Kidney (tissue), 14 donors: Measurements from ENCODE around the gene TSHZ2. TPM values are rescaled to one million over a fixed set of nuclear protein-coding genes. Genes with fewer than 3 reads are reported as not detected.
A peak's percentile ranks its signal among the peaks of the same experiment; 100 is the strongest.

Experiments
- DNase-seq, 5 donors: peaks; one replicate each; pipeline ENCODE4 v3.0.0-alpha.2; 2013 to 2020
- FAIRE-seq: peaks from 2 replicates; lab custom pipeline; 2012; peaks lifted over from hg19 to GRCh38; lab: Jason Lieb, UNC
- H3K27ac ChIP-seq, 2 donors: one replicate each; pipeline ENCODE4 v1.7.0; 2013; ENCODE audit warnings: low read depth in 2 of 2, low read length in 2 of 2, inconsistent platforms in 1 of 2
- H3K27me3 ChIP-seq: one replicate; pipeline ENCODE4 v1.7.1; 2013; ENCODE audit warnings: low read length, inconsistent platforms; ENCODE audit not compliant: control insufficient read depth, insufficient read depth
- H3K36me3 ChIP-seq, 3 donors: one replicate each; pipeline versions ENCODE4 v1.7.0 to v1.7.1; 2013; ENCODE audit warnings: low read length in 3 of 3, control low read depth in 1 of 3, inconsistent platforms in 1 of 3; ENCODE audit not compliant: insufficient read depth in 3 of 3, control insufficient read depth in 2 of 3
- H3K4me1 ChIP-seq, 3 donors: one replicate each; pipeline versions ENCODE4 v1.7.0 to v1.7.1; 2013; ENCODE audit warnings: low read length in 3 of 3, inconsistent platforms in 1 of 3, low read depth in 1 of 3; ENCODE audit not compliant: control insufficient read depth in 2 of 3, insufficient read depth in 2 of 3
- H3K4me3 ChIP-seq, 3 donors: one replicate each; pipeline versions ENCODE4 v1.7.0 to v1.8.1; 2013; ENCODE audit warnings: low read length in 3 of 3, control low read depth in 1 of 3, inconsistent platforms in 1 of 3
- H3K9ac ChIP-seq, 3 donors: one replicate each; pipeline versions ENCODE4 v1.7.0 to v1.7.1; 2013; ENCODE audit warnings: low read length in 3 of 3, control low read depth in 1 of 3, inconsistent platforms in 1 of 3
- H3K9me3 ChIP-seq, 3 donors: one replicate each; pipeline versions ENCODE4 v1.7.0 to v1.7.1; 2013; ENCODE audit warnings: low read length in 3 of 3, control low read depth in 1 of 3, inconsistent platforms in 1 of 3; ENCODE audit not compliant: control insufficient read depth in 2 of 3, insufficient read depth in 1 of 3
- CTCF ChIP-seq: IDR thresholded peaks from 3 replicates; pipeline ENCODE4 v1.5.1; 2012; ENCODE audit warnings: mild to moderate bottlenecking, moderate library complexity, borderline replicate concordance; ENCODE audit not compliant: insufficient read depth; ENCODE audit errors: extremely low read depth
- intact Hi-C: fragments of 100-400 bp; cut with DNase I; formaldehyde crosslinking; loops from one replicate; pipeline ENCODE4 v1.11.1; 2022
- polyA plus RNA-seq: library from polyadenylated mRNA; stranded (reverse); fragments of 350-450 nt; fragmentation: Illumina TruSeq; extraction: RNeasy Lipid Tissue Mini Kit (QIAGEN cat#74804); gene quantifications from one replicate; pipeline ENCODE4 v1.2.3, GENCODE V29; 2014; ENCODE audit warnings: low read depth, low replicate concordance; ENCODE audit not compliant: insufficient read depth
- total RNA-seq: library from RNA; stranded (reverse); fragmentation: NEBNext Ultra II Directional; extraction: Animal tissue kit (Norgen Biotek cat#: 25700); gene quantifications from one replicate; pipeline ENCODE4 v1.2.1, GENCODE V29; 2021
- donor health status: control.
- donor health status: control.
- donor health status: control.
- donor health status: control.
- donor health status: control.
- donor health status: DM: yes; HTN: yes; CAD: no.
- donor health status: Normal renal cell carcinoma (clear cell type).

Gene TSHZ2
- total and polyA plus RNA-seq, 2 donors from 2014 or later, result 0.86 to 15.5 TPM

- FAIRE-seq (no peak), DNase-seq (peak in 2 of 5 donors; percentile 19 to 42)
- H3K27ac ChIP-seq, result no peak overlapping the region
- intact Hi-C loops, result no loop called here
- no peak overlapping the region for H3K9ac ChIP-seq
- no peak overlapping the region for H3K4me3 ChIP-seq
- H3K4me1 ChIP-seq, result no peaks in the 10 kb centered on the region
- TF ChIP-seq CTCF, result no peak
- H3K9me3 ChIP-seq, result no peaks in the 10 kb centered on the region
- no peaks in the 10 kb centered on the region for H3K36me3 ChIP-seq
- no peaks in the 10 kb centered on the region for H3K27me3 ChIP-seq
Observed at GRCh38 chr20:52923123-52923937, 48.8 kb upstream of the TSHZ2 start.

GRCh38 chr20:52924411-52925271 lies 47.5 kb upstream of the TSHZ2 start:
- Histone ChIP-seq H3K27ac (no peak overlapping the region), H3K9ac (no peak overlapping the region), H3K27me3 (no peaks in the 10 kb centered on the region), H3K4me1 (no peaks in the 10 kb centered on the region), H3K36me3 (no peaks in the 10 kb centered on the region), H3K4me3 (no peak overlapping the region), H3K9me3 (no peaks in the 10 kb centered on the region)
- DNase-seq (no peak), FAIRE-seq (no peak)
- TF ChIP-seq CTCF, result no peak
- intact Hi-C loops, result no loop called here

- H3K36me3 ChIP-seq, result no peaks in the 10 kb centered on the region
- intact Hi-C loops, result no loop called here
- FAIRE-seq (no peak), DNase-seq (no peak)
- TF ChIP-seq CTCF, result no peak
- no peak overlapping the region for H3K27ac ChIP-seq
- no peaks in the 10 kb centered on the region for H3K9me3 ChIP-seq
- no peaks in the 10 kb centered on the region for H3K4me1 ChIP-seq
- no peaks in the 10 kb centered on the region for H3K27me3 ChIP-seq
- H3K9ac ChIP-seq, result no peak overlapping the region
- no peak overlapping the region for H3K4me3 ChIP-seq
Observed at GRCh38 chr20:52926505-52926904, 45.7 kb upstream of the TSHZ2 start.
